ENCODE data around the gene EDEM3. TPM values are rescaled to one million over a fixed set of nuclear protein-coding genes. Genes with fewer than 3 reads are reported as not detected.

The EDEM3 gene
- total and polyA plus RNA-seq, 9 of the 15 experiments (the other 6 are each of a cell fraction or from before 2014, with no cell fraction given), result 15.8 to 46.6 (median 28.0) TPM

DNA sequence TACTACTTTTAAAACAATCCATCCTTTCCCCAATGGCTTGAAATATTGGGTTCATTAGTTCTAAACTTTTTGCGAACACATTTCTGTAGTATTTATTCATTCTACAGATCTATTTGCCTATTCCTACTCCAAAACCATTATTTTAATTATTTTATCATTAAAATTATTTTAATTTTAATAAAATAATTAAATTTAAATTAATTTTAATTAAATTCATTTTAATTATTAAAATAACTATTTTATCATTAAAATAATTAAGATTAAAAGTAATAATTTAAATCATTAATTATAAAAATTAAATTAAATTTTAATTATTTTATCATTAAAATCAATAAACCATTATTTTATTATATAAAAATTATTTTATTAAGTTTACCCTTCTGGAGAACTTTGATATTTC, 15.6 kb downstream of the EDEM3 start:
- H3K4me1 ChIP-seq (replicated peaks in 1 of 2; ENCODE audit: control insufficient read depth in 2 of 2, insufficient read depth in 2 of 2, low read length in 2 of 2), result 0 out of 5 replicates have a peak, but pooled peaks cover 0 to 6% of the 10 kb centered on the region in 2 experiments
- H3K4me3 ChIP-seq, result no peak overlapping the region
- no peak overlapping the region for H3K9ac ChIP-seq (ENCODE audit: insufficient read depth in 1 of 2, low read depth in 2 of 2, low read length in 2 of 2)
- ChIA-PET CTCF (ENCODE audit: low intra/inter-chr PET ratio) (interaction anchor here (0.5 kb wide), 1 partner anchor 287 kb away, joined by 7 read pairs; no protein-coding TSS in a partner anchor), POLR2A (no interaction called here)
- peaks cover 37% of the 10 kb centered on the region for H3K36me3 ChIP-seq (ENCODE audit: control insufficient read depth, insufficient read depth, low read length)
- BruUV-seq (replicated peaks), result no TSS peak
- no peak for DNase-seq (ENCODE audit: extremely low read depth in 1 of 4, low spot score in 3 of 4)
- H3K27me3 ChIP-seq (ENCODE audit: control insufficient read depth in 2 of 2, insufficient read depth in 2 of 2, low read length in 2 of 2), result no peaks in the 10 kb centered on the region
- no peak overlapping the region for H3K4me2 ChIP-seq (ENCODE audit: insufficient read depth, low read length)
- H2AFZ ChIP-seq (ENCODE audit: low read depth, low read length), result no peak overlapping the region
- no peak for ATAC-seq
- no peaks in the 10 kb centered on the region for H3K9me3 ChIP-seq (replicated peaks; ENCODE audit: control insufficient read depth, insufficient read depth, low read depth, low read length)
- 95% methylated on average over 1 of the region's 1 CpG for WGBS (ENCODE audit: insufficient coverage, low coverage, missing lambda C conversion rate)
- H3K27ac ChIP-seq (ENCODE audit: extremely low read depth, low read depth, low read length), result no peak overlapping the region
- FAIRE-seq, result no peak
- TF ChIP-seq RBM15 (IDR thresholded peaks at IDR 0.05; ENCODE audit: insufficient read depth, low read length) (no peak), KAT2B (IDR thresholded peaks at IDR 0.05; ENCODE audit: low read depth, low read length) (no peak), RUNX1 (IDR thresholded peaks at IDR 0.05; ENCODE audit: low read depth) (no peak), CCAR2 (IDR thresholded peaks at IDR 0.05; ENCODE audit: low read depth, low read length) (no peak), MYC (IDR thresholded peaks at IDR 0.05; ENCODE audit: low read depth, low read length) (no peak), MYC (CRISPR knock-in tag; IDR thresholded peaks at IDR 0.05; ENCODE audit: borderline replicate concordance, low read depth) (no peak), PHB (CRISPR knock-in tag; IDR thresholded peaks at IDR 0.05) (no peak), MCM3 (IDR thresholded peaks at IDR 0.05) (no peak), HNRNPH1 (optimal IDR thresholded peaks at IDR 0.05; ENCODE audit: low read depth, low read length) (no peak), DDX20 (tag; IDR thresholded peaks at IDR 0.05; ENCODE audit: low read depth) (no peak), FOXA3 (CRISPR knock-in tag; conservative IDR thresholded peaks at IDR 0.05 in 1 of 2, IDR thresholded peaks at IDR 0.05 in 1 of 2) (no peak), HNRNPLL (IDR thresholded peaks at IDR 0.05; ENCODE audit: low read depth, low read length, poor library complexity, severe bottlenecking) (no peak), NCOA2 (IDR thresholded peaks at IDR 0.05; ENCODE audit: partially characterized antibody in 2 of 2) (no peak), NCOA1 (IDR thresholded peaks at IDR 0.05; ENCODE audit: low read depth) (no peak), MED1 (CRISPR knock-in tag; IDR thresholded peaks at IDR 0.05; ENCODE audit: borderline replicate concordance) (no peak)
- TF ChIP-seq, protein P1, sequence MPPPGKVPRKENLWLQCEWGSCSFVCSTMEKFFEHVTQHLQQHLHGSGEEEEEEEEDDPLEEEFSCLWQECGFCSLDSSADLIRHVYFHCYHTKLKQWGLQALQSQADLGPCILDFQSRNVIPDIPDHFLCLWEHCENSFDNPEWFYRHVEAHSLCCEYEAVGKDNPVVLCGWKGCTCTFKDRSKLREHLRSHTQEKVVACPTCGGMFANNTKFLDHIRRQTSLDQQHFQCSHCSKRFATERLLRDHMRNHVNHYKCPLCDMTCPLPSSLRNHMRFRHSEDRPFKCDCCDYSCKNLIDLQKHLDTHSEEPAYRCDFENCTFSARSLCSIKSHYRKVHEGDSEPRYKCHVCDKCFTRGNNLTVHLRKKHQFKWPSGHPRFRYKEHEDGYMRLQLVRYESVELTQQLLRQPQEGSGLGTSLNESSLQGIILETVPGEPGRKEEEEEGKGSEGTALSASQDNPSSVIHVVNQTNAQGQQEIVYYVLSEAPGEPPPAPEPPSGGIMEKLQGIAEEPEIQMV (tag; conservative IDR thresholded peaks at IDR 0.05; ENCODE audit: low read depth), result no peak
- TF ChIP-seq, protein P2, sequence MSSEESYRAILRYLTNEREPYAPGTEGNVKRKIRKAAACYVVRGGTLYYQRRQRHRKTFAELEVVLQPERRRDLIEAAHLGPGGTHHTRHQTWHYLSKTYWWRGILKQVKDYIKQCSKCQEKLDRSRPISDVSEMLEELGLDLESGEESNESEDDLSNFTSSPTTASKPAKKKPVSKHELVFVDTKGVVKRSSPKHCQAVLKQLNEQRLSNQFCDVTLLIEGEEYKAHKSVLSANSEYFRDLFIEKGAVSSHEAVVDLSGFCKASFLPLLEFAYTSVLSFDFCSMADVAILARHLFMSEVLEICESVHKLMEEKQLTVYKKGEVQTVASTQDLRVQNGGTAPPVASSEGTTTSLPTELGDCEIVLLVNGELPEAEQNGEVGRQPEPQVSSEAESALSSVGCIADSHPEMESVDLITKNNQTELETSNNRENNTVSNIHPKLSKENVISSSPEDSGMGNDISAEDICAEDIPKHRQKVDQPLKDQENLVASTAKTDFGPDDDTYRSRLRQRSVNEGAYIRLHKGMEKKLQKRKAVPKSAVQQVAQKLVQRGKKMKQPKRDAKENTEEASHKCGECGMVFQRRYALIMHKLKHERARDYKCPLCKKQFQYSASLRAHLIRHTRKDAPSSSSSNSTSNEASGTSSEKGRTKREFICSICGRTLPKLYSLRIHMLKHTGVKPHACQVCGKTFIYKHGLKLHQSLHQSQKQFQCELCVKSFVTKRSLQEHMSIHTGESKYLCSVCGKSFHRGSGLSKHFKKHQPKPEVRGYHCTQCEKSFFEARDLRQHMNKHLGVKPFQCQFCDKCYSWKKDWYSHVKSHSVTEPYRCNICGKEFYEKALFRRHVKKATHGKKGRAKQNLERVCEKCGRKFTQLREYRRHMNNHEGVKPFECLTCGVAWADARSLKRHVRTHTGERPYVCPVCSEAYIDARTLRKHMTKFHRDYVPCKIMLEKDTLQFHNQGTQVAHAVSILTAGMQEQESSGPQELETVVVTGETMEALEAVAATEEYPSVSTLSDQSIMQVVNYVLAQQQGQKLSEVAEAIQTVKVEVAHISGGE (CRISPR knock-in tag; IDR thresholded peaks at IDR 0.05), result no peak
- TF ChIP-seq, protein P3, sequence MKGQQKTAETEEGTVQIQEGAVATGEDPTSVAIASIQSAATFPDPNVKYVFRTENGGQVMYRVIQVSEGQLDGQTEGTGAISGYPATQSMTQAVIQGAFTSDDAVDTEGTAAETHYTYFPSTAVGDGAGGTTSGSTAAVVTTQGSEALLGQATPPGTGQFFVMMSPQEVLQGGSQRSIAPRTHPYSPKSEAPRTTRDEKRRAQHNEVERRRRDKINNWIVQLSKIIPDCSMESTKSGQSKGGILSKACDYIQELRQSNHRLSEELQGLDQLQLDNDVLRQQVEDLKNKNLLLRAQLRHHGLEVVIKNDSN (CRISPR knock-in tag; IDR thresholded peaks at IDR 0.05), result no peak
- peaks cover 16% of the 10 kb centered on the region; the same call in 2 of the 3 replicates for H3K79me2 ChIP-seq (ENCODE audit: control insufficient read depth, insufficient read depth, low read length)
- in situ Hi-C loops (cut with MboI), result no loop called here
- intact Hi-C loops (cut with micrococcal nuclease), result no loop called here
- no peaks in the 10 kb centered on the region for H3K9me1 ChIP-seq (ENCODE audit: control insufficient read depth, insufficient read depth, low read length)
- H4K20me1 ChIP-seq (replicated peaks; ENCODE audit: control insufficient read depth, insufficient read depth, low read length), result no peaks in the 10 kb centered on the region

Data from K562 (cell line).